SHP77 treated with DMSO at 0.1 percent for 48 hours (cell line): Measurements from ENCODE around the gene BTBD3.

Source experiments
- DNase-seq: peaks from one replicate; lab custom pipeline; 2025; lab: John Stamatoyannopoulos, UW

BTBD3 gene

GRCh38 chr20:11917663-11918062, at the start of gene BTBD3:
TSS of gene BTBD3 (plus strand) at chr20:11917893. CDS start at chr20:11918276, 383 bp downstream.
- peak; percentile 95 for DNase-seq

GRCh38 chr20:11869641-11870040, 48.1 kb upstream of the BTBD3 start:
- DNase-seq = no peak

DNA sequence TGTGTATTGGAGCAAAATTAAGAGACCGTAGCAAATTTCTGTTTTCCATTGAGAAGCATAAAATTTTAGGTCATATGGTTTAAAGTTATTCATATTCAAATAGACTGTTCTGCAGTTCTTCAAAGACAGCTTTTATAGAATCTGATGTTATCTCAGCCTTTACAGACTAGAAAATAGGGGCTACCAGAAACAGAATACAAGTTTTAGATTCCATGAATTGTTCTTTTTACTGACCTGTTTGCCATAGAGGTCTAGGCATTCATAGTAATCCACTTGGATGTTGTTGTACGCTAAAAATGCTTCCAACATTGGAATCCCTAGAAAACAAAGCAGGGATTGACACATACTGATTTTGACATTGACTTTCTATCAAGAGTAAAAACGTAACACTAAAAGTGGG, 47.3 kb upstream of the BTBD3 start:
- no peak for DNase-seq

DNA sequence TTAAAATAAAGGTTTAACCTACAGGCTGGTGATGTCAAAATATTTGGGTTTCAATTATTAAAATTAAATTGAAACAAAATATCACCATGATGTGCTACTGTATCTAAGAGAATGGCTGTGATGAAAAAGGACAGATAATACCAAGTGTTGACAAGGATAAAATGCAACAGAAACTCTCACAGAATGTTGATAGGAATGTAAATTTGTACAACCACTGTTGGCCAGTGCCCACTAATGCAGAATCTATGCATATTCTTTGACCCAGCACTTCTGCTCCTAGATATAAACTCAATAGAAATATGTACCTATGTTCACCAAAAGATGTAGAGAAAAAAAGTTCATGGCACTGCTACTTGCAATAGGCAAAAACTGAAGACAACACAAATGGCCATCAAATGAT, 41.1 kb upstream of the BTBD3 start:
- no peak for DNase-seq

DNA sequence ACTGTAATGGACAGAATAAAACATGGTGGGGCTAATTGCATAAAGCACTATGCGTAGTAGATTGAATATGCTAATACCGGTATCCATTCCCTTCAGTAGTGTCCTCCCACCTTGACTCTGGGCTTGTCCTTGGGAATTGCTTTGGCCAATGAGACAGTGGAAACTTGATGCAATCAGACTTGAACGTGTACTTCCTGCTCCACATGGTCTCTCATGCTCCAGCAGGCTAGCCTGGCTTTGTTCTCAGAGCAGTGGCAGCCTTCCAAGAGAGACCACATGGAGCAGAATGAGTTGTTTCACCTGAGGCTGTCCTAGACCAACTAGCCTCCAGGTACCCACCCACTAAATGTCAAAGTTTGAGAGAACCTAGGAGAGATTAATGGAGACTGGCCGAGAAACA, 37.0 kb upstream of the BTBD3 start:
- DNase-seq = no peak

GRCh38 chr20:11881449-11881848, 36.2 kb upstream of the BTBD3 start:
- DNase-seq = no peak

DNA sequence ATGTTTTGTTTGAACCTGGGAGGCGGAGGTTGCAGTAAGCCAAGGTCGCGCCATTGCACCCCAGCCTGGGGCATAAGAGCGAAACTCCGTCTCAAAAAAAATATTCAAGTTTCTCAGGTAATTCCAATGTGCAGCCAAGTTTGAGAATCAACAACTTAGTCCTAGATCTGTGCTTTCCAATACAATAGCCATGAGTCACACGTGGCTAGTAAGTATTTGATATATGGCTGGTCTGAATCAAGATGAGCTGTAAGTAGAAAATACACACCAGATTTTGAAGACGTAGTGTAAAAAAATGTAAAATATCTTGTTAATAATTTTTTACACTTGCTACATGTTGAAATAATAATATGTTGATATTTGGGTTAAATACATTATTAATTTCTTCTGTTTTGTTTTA, 35.0 kb upstream of the BTBD3 start:
- no peak for DNase-seq

DNA sequence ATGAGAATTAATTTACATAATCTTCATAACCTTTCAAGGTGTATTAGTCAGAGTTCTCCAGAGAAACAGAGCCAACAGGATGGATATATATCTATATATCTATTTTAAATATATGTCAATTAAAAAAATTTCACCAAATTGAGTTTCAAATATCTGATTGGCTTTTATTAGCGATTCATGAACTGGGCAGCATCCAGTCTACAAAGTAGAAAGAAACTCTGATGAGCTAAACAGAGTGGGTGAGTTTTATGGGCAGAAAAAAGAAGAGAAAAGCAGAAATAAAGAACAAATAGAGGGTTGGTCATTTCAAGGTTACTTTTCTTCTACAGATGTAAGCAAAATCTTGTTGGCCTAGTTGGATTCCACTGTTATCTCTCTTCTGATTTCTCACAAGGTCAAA, 29.0 kb upstream of the BTBD3 start:
- DNase-seq = no peak

DNA sequence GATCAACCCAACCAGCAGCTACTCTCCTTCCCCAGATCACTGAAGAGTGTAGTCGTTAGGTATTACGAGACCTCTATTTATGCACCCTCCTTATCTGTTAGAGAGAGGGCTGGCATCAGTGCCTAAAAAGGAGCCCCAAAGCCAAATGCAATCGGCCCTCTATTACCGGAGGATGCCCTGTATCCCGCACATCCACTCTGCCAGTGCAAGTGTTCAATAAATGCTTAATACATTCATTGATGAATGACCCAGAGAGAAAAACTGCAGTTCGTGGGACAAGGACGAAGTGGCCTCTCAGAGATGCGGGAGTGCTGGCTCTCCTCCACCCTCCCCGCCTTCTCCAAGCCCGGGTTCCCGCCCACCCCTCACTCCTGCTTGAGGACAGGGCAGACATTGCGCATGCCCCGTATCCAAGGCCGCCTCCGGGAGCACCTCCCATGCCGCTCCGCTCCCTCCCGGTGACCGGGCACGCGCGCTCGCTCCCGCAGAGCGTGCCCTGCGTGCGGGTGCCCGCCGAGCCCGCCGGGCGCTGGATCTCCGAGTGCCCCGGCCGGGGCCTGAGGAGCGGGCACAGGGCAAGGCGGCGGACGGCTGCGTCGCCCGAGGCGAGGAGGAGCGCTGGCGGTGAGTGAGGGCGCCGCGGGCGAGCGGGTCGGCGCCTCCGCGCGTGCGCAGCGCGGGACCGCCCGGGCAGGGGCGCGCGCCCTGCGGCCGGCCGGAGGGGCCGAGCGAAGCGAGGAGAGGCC, 27.2 kb upstream of the BTBD3 start:
- DNase-seq = peak; percentile 92

GRCh38 chr20:11891077-11891775, 26.5 kb upstream of the BTBD3 start:
- DNase-seq = peak; percentile 23

DNA sequence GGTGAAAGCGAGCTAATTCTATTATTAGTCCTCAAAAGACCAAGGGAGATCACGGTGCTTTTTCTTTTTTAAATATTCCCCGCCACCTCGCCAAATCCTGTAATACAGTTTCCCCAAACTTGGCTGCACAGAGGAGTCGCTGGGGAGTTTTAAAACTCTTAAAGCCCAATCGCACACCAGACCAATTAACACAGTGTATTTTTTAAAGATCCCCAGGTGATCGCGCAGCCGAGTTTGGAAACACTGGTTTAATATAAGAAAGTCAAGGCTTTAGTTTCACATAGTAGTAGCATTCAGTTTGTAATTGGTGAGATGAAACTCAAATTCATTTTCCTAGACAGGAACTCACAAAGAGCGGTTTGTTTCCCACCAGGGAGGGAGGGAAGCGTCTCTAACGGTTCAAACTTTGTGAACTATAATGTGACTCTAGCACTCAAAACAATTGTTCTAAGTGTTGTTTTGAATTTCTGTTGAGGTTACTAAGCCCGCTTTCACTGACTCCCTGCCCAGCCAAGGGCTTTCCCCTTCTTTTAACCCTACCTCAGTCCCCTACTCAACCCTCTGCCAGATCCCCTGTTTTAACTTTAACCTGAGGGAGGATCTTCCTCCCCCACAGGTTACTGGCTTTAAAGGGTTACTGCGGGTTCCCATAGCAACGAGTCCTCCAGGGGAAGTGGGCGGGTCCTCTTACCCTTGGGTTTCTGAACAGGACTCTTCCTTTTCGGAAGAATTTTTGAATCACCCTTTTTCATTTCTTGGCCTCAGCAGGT, 25.7 kb upstream of the BTBD3 start:
- DNase-seq = peak; percentile 80

DNA sequence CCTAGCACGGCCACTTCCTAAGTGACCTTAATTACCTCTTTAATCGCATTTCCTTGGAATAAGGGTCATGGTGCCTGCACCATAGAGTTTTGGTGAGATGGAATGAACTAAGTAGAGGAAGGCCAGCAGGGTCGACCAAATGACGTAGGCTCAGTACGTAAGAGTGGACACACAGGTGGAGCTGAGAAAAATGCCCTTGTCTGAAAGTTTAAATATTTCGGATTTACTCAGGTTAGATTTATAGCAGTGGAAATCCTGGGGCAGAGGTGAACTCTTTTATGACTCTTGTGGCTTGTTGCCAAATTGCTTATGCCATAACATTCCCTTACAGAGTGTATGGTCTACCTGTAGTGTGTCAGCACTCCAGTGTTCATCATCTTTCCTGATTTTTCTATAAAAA, 23.6 kb upstream of the BTBD3 start:
- no peak for DNase-seq

GRCh38 chr20:11895861-11896387, 21.8 kb upstream of the BTBD3 start:
- no peak for DNase-seq

DNA sequence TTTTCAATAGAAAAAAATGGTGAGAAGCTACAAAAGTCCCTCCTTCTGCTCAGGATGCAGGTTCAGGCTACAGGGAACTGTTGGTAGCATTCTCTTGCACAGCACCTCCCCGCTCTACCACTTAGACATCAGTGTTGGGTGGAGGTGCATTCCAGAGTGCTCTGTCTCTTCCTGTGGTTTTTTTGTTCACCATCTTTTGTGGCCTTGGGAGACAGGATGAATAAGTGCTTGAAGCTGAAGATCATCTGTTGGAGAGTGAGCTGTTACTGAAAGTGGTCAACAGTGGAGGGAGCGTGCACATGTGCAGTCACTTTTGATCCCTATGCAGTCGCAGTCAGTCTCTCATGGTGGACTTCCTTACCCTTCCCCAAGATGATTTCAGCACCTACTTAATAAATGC, 16.6 kb upstream of the BTBD3 start:
- DNase-seq = no peak

DNA sequence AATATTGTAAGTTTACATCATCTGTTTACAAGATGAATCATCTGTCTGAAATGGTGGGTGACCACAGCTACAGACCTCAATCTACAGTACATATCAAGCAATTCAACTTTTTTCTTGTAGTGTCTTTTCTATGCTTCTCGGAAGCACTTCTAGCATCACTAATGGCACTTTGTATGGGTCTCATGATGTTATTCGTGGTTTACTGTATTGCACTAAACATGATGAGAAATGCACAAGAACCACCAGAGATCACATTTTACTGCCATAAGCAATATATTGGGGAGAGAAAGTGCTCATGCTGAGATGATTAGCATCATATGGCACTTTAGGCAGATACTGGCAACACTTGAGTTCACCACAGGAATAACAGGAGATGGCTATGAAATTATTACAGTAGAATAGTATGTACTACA, 15.4 kb upstream of the BTBD3 start:
- no peak for DNase-seq

DNA sequence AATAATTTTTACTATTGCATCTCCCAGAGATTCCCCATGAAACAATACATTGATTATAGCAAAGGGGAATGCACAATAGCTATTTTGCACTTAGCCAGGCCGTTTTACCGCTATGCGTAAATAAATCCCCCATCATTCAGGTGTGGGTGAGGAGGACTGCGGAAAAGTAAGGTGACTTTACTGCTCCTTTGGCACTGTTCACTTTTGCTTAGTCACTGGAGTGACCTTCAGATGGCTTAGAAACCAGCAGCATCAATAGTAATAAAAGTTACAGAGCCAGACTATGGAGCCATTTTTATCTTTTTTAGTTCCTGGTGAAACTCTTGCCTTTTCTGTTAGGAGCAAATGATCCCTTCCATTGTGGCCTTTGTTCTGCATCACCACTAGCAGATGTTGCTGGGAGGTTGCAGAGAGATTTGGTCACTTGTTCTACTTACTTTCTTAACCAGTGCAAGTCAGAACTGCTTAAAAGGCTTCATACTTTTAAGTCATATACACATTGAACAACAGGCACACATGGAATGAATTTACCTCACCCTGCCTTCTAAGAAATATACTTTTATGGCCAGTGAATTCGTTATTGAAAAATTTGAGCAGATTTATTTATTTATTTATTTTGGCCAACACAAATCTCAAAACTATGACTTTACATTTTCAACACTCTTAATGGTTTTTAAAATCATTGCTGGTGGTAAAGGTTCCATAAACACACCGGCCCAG, 12.1 kb upstream of the BTBD3 start:
- DNase-seq = no peak

DNA sequence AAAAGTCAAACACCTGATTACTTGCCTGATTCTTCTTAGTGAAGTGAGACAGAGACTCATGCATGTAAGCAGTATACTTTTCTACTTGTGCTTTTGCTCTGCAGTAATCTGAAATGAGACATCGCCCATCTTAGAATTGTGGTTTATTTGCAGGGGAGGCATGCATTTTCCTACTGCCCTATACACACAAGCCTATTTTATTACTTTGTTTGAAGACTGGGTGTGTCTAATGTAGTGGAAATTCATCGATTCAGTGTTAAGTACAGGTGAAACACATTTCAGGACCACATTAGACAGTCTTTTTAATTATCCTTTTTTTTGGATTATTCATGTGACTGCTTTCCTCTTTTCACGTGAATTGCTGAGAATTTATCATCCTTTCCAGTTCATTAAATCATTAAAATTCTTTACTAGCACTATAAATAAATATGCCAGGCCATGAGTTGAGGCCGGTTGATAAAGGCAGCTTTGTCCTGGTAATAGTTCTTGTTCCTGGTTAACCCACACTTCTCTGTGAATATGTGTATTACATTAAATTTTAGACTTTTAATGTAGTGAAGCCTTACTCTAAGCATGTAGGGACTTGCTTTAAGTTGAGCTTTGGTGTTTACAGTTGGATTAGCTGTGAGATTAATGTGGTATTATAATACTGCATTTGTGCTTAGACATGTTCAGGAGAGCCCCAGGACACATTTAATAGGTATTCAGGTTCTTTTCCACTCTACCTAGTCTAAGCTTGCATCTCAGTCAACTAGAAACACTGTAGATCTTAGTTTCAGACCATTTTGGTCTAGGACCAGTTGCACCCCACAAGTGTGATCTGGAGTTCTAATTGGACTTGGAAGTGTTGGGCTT, 10.8 kb upstream of the BTBD3 start:
- no peak for DNase-seq

DNA sequence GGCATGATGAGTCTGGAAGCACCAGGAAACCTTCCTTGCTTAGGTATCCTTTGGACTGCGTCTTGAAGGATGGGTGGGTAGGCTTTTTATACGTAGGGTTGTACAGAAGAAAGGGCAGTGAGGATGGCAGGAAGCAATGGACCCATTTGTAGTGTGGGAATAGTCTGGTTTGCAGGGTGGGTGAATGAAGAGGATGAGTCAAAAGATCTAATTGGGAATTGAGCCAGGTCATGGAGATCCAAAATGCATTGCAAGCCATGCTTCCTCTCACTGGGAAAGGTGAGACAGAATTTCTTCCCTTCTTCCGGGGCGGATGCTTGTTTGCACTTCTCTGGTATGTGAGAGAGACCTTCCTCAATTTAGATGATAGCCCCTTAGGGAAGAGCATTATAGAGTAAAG, 10.1 kb upstream of the BTBD3 start:
- no peak for DNase-seq

DNA sequence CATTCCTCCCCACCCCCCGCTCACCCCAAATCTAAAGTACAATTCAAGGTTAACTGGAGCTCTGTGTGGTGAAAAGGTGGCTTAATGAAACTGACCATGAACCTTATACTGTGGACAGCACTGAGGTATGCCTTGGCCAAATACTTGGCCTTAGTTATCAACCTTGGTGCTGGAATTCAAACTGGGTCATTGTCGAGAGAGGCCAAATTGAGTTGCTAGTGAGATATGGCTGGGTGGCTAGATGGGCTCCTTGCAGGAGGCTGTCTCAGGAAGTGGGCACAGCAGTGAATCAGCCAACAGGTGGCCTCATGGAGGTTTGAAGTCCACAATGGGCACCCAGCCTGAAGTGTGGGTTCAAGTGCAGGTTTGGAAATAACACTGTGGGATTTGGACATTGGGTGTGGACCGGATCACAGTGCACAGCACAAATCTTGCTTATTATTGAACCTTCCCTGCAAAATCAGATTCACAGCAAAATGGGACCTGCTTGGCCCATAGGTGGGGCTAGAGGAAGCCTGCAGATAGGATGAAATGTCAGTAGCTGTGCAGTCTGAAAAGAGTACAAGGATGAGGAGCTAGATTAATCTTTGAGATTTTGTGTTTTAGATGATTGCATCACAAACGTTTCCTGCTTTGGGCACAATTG, 5.6 kb upstream of the BTBD3 start:
- no peak for DNase-seq

GRCh38 chr20:11912659-11913415, 4.9 kb upstream of the BTBD3 start:
- DNase-seq = no peak
